Endometrial microvascular endothelial cells (primary cell): ENCODE data around the gene NPRL2. TPM values are rescaled to one million over a fixed set of nuclear protein-coding genes. Genes with fewer than 3 reads are reported as not detected.

Experiments
- in situ Hi-C: cut with HindIII; loops from 2 replicates; pipeline ENCODE4 v1.10.0; 2017; ENCODE audit warnings: low sequenced_read_pairs, low pct_unique_long_range_greater_than_20kb; ENCODE audit errors: inconsistent ontology term
- total RNA-seq: library from RNA; depleted of rRNA; stranded (reverse); fragments of >200 nt; gene quantifications from one replicate; pipeline ENCODE4 v1.2.3, GENCODE V29; 2015; ENCODE audit errors: inconsistent ontology term

The NPRL2 gene
- total RNA-seq, 1 donor from 2014 or later: 13.6 TPM

DNA sequence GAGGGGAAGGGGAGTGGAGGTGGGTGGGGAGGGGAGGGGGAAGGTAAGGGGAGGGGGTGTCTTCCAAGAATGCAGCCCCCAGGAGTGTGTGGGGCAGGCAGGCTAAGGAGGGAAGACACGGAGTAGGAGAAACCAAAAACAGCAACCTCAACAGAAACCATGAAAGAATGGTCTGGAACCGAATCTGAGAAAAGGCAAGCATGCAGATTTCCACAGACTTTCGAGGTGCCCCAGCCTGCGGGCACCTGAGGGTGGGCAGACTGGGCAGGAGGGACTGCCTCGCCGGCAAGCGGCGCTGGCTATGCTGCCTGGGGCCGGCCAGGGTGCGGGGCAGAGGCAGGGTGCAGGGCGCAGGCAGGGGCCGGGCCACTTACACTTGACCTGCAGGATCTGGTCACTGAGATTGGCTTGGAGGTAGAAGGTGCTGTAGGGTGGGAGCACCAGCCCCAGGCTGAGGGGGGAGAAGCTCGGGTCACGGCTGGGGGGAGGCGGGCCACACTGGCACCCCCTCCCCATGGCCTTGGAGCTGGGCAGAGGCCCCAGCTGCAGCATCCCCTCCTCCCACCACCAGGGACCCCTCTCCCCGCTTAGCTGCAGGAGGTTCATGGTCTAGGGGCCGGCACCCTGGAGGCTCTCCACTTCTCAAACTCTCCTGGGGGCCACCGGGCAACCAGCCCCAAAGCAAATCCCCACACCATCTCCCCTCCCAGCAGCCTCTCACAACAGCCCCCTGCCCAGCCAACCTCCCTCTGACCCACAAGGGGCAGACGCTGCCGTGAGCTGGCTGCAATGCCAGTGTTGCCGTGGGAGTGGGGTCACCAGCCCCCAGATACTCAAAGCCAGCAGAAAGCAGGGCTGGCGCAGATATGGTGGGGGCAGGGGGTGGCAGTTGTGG is 24.0 kb upstream of the NPRL2 start:
- in situ Hi-C loops: no loop called here

- in situ Hi-C loops: no loop called here
Measured at GRCh38 chr3:50373146-50374051, 22.8 kb upstream of the NPRL2 start.

GRCh38 chr3:50372349-50372748 is 21.8 kb upstream of the NPRL2 start:
- in situ Hi-C loops: no loop called here

DNA sequence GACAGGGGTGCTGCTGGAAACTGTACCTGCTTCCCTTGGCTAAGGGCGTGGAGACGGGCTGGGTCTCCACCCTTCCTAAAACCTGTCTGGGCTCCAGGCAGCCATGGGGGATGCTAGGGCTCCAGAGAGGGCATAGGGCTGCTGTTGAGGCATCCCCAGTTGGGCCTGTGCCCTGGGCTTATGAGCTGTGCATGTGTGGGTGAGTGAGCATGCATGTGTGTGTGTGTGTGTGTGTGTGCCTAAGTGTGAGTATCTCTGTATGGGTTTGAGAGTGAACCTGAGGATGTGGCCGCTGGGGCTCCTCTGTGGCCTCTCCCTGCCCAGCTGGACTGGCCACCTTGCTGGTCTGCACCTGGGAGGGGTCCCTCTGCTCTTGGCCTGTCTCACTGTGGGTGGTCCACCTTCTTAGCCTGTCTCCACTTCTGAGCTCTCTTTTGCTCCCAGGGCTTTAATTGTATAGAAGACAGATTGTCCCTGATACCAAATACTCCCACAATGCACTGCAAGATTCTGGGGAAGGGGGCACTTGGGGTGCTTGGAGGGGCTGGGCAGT is 20.6 kb upstream of the NPRL2 start:
- in situ Hi-C loops: no loop called here

GRCh38 chr3:50370594-50370993 is 20.0 kb upstream of the NPRL2 start:
- in situ Hi-C loops: no loop called here

DNA sequence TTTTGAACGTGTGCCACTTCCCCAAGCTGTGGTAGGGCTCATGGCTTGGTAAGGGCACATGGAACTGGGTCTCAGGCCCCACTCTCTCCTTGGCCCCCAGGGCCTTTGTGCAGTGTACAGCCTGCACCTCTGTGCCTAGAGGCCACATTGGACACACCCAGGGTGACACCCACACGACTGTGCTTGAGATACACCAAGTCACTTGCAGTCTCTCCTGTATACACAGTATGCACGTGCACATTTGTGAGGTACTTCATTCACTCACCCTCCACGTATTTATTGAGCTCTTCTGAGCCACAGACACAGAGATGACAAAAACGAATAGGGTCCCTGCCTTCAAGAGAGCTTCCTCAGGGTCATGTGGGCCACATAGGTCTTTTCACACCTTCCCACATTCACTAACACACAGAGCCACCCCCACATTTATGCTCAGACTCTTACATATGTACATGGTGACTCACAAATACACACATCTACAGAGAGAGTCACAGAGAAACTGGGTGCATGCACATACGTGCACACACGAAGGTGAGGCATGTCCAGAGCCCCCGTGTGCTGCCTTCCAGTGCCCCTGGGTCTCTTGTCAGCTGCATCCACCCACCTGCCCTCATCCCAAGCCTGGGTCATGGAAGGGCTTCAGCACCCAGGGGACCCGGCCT is 18.6 kb upstream of the NPRL2 start:
- in situ Hi-C loops: no loop called here

- in situ Hi-C loops: no loop called here
Measured at GRCh38 chr3:50365842-50366220, 15.3 kb upstream of the NPRL2 start.

GRCh38 chr3:50365080-50365841 is 14.7 kb upstream of the NPRL2 start:
- in situ Hi-C loops: no loop called here

DNA sequence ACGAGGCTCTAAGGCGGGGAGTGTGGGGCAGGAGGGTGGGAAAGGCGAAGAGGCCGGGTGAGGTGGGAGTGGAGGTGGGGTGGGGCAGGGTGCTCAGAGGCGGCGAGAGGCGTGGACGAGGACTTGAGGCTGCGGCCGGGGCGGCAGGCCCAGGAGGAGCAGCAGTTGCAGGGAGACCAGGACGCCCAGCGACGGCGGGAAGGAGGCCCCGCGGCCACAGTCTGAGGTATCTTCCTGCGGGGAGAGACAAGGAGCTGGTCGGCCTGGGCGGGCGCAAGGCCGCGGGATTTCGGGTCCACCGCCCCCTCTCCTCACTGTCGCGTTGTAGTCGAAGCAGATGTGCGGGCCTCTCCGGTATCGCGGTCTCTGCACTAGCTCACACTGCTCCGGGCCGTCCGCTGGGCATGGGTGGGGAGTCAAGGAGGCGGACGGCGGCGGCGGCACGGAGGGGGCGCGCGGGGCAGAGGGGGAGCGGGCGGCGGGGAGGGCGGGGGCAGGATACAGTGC is 14.1 kb upstream of the NPRL2 start:
- in situ Hi-C loops: no loop called here

DNA sequence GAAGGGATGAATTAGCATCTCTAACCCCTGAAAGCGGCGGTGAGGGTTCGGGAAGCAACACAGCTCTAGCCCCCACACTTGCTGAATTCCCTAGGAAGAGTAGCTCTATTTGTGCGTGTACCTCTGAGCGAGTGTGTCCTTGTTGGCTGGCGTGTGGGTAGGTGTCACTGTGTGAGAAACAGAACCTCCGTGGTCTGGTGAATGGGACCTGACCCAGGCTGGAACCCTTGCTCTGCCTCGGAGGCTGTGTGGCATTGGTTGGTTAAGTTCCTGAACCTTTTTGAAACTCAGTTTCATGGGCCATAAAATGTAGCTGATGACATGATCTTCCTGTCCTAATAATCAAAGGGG is 9.2 kb upstream of the NPRL2 start:
- in situ Hi-C loops: no loop called here

DNA sequence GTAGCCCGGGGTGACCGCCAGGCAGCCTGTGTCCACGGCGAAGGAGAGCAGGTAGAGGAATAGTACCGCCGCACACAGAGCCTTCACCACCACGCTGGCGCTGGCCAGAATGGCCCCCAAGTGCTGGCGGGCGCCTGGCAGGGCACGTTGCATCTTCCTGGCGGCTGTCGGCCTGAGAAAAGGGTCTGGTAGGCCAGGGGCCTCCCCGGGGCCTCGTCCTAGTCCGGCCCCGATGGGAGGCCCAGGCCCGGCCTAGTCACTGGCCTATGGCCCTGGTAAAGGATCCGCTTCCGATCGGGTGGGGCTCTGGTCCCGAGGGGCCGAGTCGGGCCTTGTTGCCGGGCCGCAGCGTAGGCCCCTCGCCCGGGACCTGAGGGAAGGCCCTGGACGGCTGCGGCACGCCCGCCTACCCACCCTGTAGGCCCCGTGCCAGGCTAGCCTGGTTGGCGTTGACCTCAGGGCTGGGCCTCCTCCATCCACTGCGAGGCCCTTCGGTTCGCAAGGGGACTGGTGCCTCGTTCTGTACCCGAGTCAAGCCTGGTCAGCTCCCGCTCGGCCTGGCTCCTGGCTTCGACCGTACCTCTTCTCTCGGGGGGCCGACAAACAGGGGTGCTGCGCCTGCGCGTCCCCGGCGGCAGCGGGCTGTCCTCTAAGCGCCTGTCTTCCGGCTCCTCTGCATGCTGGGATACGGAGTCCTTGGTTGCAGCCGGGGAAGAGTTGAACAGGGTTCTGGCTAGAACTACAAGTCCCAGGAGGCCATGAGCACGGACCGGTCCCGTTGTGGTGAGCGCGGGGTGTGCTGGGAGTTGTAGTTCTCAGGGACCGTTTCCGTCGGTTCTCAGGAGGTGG is 8.6 kb upstream of the NPRL2 start, which contains the start of gene TMEM115:
TMEM115 (minus strand) TSS at position 611 of the 849 bp plus-strand sequence; CDS start at position 153, 458 bp downstream.
- in situ Hi-C loops: no loop called here

DNA sequence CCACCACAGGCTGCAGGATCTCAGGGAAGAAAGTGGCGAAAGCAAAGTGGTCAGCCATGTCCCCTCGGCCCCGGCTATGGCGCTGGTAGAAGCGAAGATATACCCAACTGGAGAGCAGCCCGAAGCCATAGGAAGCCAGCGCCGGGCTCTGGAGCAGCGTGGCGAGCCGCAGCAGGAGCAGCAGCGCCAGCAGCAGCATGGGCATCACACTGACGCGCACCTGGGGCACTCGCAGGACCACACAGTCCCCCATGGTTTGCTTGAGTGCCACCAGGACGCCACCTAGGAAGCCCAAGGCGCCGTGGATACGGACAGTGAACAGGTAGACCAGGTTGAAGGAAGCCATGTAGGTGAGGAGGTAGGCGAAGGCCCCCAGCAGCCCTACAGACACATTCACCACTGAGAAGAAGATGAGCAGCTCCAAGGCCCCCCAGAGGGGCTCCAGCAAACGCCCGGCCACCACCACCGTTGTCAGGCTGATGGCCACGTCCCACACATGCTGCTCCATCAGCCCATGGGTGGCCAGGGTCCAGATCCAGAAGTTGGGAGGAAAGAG is 7.9 kb upstream of the NPRL2 start:
- in situ Hi-C loops: no loop called here

- in situ Hi-C loops: no loop called here
Measured at GRCh38 chr3:50357481-50357880, 6.9 kb upstream of the NPRL2 start.

GRCh38 chr3:50356553-50356952 is 6.0 kb upstream of the NPRL2 start:
- in situ Hi-C loops: no loop called here

DNA sequence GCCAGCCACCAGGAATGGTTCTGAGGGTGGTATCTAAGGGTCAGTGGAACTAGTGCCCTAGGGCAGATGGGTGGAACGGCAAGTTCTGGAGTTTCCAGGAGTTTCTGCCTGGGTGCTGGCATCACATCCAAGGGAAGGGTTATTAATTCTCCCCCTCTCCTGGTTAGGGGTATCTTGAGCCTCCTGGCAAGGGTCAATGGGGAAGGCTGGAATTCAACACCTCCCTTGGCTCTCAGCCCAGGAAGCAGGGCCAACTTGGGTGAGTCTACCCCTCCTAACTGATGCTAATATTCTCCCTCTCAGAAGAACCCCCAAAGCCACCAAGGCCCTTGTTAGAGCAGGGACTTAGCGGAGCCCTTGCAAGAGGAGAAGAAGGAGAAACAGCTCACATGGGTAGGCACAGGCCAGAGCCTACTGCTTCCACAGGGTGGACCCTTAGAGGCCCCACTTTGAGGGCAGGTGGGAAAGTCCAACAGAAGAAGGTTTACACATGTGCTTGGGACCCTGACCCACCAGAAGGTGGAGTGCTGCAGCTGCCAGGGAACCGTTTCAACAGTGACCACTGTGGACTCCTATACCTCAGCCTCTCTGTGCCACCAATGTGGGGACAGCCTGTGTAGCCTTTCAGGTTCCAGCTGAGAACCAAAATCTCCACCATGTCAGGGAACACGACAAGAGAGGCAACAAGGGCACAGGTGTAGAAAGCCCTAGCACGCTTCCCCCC is 5.4 kb upstream of the NPRL2 start:
- in situ Hi-C loops: no loop called here

GRCh38 chr3:50354850-50355249 is 4.3 kb upstream of the NPRL2 start:
- in situ Hi-C loops: no loop called here
